NCI-H2029 (cell line): Measurements from ENCODE around the gene TRUB2.

Experiments
- DNase-seq: peaks from one replicate; lab custom pipeline; 2025; lab: John Stamatoyannopoulos, UW

TRUB2 gene

GRCh38 chr9:128271112-128271511, 51.1 kb downstream of the TRUB2 start:
- DNase-seq: no peak

- DNase-seq: no peak
Observed at GRCh38 chr9:128266868-128267590, 55.2 kb downstream of the TRUB2 start.

GRCh38 chr9:128265348-128265847, 56.8 kb downstream of the TRUB2 start:
- no peak for DNase-seq

GRCh38 chr9:128262687-128263086, 59.6 kb downstream of the TRUB2 start:
- no peak for DNase-seq

- no peak for DNase-seq
Observed at GRCh38 chr9:128260340-128260739, 61.9 kb downstream of the TRUB2 start.

- DNase-seq: no peak
Observed at GRCh38 chr9:128259156-128259555, 63.1 kb downstream of the TRUB2 start.

- no peak for DNase-seq
Observed at GRCh38 chr9:128258326-128258725, 63.9 kb downstream of the TRUB2 start.

- DNase-seq: no peak
Observed at GRCh38 chr9:128257907-128258306, 64.3 kb downstream of the TRUB2 start.

- no peak for DNase-seq
Observed at GRCh38 chr9:128257086-128257825, 65.0 kb downstream of the TRUB2 start.
